ENCODE results near the gene ACOX3.
"Not testable (repeated sequence)": the region's sequence is repeated elsewhere in the genome, so short reads cannot be mapped to it uniquely, and the experiment has no call there.

Gene ACOX3

DNA sequence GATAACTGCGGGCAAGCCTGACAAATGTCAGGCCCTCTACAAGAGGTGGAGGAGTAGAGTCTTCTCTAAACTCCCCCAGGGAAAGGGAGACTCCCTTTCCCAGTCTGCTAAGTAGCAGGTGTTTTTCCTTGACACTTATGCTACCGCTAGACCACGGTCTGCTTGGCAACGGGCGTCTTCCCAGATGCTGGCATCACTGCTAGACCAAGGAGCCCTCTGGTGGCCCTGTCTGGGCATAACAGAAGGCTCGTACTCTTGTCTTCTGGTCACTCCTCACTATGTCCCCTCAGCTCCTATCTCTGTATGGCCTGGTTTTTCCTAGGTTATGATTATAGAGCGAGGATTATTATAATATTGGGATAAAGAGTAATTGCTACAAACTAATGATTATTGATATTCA lies 33.6 kb downstream of the ACOX3 start:
- H3K27ac ChIP-seq (ENCODE audit: extremely low read depth, low read depth, low read length); H3K9me3 ChIP-seq (ENCODE audit: control insufficient read depth, insufficient read depth, low read depth, low read length); H3K4me3 ChIP-seq (ENCODE audit: low read depth, low read length); H3K4me1 ChIP-seq (ENCODE audit: control insufficient read depth, insufficient read depth, low read length): not testable (repeated sequence)
- ChIA-PET CTCF (interaction anchor here (1.2 to 3.0 kb wide), 3 partner anchors 139 to 230 kb away, joined by 4 to 23 read pairs (median 16); no protein-coding TSS in a partner anchor), POLR2A (interaction anchor here (0.6 kb wide), 1 partner anchor 273 kb away, joined by 3 read pairs; no protein-coding TSS in a partner anchor)
- TF ChIP-seq ZNF654 (tag by site-specific recombination; IDR thresholded peaks at IDR 0.05; ENCODE audit: low read depth), result peak; percentile 20; the same call in 1 of the 2 replicates
- peaks cover 0 to 33% of the 10 kb centered on the region in 2 experiments; a peak in 1 of 3 replicates for H3K36me3 ChIP-seq (ENCODE audit: control insufficient read depth in 2 of 2, insufficient read depth in 1 of 2, low read length in 2 of 2)

DNA sequence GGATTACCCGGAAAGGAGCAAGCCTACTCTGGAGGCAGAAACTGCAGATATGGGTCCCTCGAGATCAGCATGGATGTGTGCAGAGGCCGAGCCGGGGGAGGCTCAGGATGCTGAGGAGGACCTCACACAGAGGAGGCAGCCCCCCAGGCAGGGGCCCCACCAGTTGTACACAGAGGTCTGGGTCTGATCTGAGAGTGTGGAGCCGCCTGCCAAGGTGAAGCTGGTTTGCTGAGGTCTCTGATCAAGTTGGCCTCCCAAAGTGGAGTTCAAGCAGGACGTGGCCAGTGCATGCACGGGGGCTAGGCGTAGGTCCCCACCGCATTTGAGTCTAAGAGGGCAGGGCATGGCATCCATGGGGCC lies 35.0 kb downstream of the ACOX3 start:
- Histone ChIP-seq H3K27ac (ENCODE audit: extremely low read depth, low read depth, low read length) (no peak overlapping the region), H3K9me3 (ENCODE audit: control insufficient read depth, insufficient read depth, low read depth, low read length) (no peaks in the 10 kb centered on the region), H3K36me3 (ENCODE audit: control insufficient read depth in 2 of 2, insufficient read depth in 1 of 2, low read length in 2 of 2) (peaks cover 0 to 33% of the 10 kb centered on the region in 2 experiments; a peak in 1 of 3 replicates), H3K4me1 (ENCODE audit: control insufficient read depth, insufficient read depth, low read length) (0 out of 2 replicates have a peak, but pooled peaks cover 2% of the 10 kb centered on the region), H3K4me3 (ENCODE audit: low read depth, low read length) (no peak overlapping the region)
- ChIA-PET POLR2A (no interaction called here), CTCF (interaction anchor here (0.7 to 3.0 kb wide), 4 partner anchors 21 to 227 kb away, joined by 3 to 23 read pairs (median 10); no protein-coding TSS in a partner anchor)
- TF ChIP-seq ZIC2 (tag by site-specific recombination; IDR thresholded peaks at IDR 0.05), result no peak

DNA sequence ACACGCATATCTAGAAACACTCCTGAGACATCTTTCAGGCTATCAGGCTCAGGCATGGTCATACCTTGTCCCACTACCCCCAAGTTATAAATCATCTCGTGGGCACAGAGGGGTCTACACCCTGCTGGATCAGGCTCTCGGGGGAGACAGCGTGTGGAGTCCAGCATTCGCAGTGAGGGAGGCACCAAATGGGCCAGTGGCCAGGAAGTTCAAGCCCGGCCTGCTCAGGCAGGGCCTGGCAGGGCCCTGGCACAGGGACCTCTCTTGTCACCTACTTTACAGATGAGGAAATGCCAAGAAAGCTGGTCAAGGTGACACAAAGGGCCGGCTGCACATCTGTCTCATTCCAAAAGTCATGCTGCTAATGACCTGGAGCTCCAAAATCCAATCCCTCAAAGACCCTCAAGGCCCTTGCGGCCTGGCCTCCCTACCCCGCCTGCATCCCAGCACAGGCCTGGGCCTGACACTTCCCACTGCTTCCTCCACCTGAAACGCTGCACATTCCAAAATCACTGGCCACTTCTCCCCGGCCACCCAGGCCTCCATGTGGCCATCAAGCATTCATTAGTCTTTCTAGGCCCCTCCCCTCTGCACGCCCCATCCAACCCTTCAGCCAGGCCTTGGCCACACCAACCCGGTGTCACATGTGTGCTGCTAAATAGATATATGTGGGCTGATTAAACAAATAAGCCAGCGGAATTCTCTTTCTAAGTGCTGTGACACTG lies 35.6 kb downstream of the ACOX3 start:
- Histone ChIP-seq H3K36me3 (ENCODE audit: control insufficient read depth in 2 of 2, insufficient read depth in 1 of 2, low read length in 2 of 2) (peaks cover 0 to 33% of the 10 kb centered on the region in 2 experiments; a peak in 1 of 3 replicates), H3K9me3 (ENCODE audit: control insufficient read depth, insufficient read depth, low read depth, low read length) (no peaks in the 10 kb centered on the region), H3K4me1 (ENCODE audit: control insufficient read depth, insufficient read depth, low read length) (no peaks in the 10 kb centered on the region), H3K27ac (ENCODE audit: extremely low read depth, low read depth, low read length) (no peak overlapping the region), H3K4me3 (ENCODE audit: low read depth, low read length) (no peak overlapping the region)
- TF ChIP-seq YY2 (tag by site-specific recombination; IDR thresholded peaks at IDR 0.05), result no peak
- no peak for TF ChIP-seq ZNF585B (tag by site-specific recombination; IDR thresholded peaks at IDR 0.05)
- no peak for TF ChIP-seq GLIS1 (tag by site-specific recombination; IDR thresholded peaks at IDR 0.05)
- no peak for TF ChIP-seq WT1 (tag by site-specific recombination; IDR thresholded peaks at IDR 0.05)
- TF ChIP-seq, protein P1, sequence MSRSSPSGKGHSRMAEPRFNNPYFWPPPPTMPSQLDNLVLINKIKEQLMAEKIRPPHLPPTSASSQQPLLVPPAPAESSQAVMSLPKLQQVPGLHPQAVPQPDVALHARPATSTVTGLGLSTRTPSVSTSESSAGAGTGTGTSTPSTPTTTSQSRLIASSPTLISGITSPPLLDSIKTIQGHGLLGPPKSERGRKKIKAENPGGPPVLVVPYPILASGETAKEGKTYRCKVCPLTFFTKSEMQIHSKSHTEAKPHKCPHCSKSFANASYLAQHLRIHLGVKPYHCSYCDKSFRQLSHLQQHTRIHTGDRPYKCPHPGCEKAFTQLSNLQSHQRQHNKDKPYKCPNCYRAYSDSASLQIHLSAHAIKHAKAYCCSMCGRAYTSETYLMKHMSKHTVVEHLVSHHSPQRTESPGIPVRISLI (tag by site-specific recombination; IDR thresholded peaks at IDR 0.05), result no peak
- no peak for TF ChIP-seq ZNF785 (tag by site-specific recombination; IDR thresholded peaks at IDR 0.05)
- no peak for TF ChIP-seq REPIN1 (tag by site-specific recombination; IDR thresholded peaks at IDR 0.05; ENCODE audit: low read depth)
- TF ChIP-seq ZNF830 (tag by site-specific recombination; IDR thresholded peaks at IDR 0.05; ENCODE audit: low read depth), result no peak
- TF ChIP-seq, protein P2, sequence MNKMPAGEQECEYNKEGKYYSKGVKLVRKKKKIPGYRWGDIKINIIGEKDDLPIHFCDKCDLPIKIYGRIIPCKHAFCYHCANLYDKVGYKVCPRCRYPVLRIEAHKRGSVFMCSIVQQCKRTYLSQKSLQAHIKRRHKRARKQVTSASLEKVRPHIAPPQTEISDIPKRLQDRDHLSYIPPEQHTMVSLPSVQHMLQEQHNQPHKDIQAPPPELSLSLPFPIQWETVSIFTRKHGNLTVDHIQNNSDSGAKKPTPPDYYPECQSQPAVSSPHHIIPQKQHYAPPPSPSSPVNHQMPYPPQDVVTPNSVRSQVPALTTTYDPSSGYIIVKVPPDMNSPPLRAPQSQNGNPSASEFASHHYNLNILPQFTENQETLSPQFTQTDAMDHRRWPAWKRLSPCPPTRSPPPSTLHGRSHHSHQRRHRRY (tag by site-specific recombination; IDR thresholded peaks at IDR 0.05), result no peak
- TF ChIP-seq, protein P3, sequence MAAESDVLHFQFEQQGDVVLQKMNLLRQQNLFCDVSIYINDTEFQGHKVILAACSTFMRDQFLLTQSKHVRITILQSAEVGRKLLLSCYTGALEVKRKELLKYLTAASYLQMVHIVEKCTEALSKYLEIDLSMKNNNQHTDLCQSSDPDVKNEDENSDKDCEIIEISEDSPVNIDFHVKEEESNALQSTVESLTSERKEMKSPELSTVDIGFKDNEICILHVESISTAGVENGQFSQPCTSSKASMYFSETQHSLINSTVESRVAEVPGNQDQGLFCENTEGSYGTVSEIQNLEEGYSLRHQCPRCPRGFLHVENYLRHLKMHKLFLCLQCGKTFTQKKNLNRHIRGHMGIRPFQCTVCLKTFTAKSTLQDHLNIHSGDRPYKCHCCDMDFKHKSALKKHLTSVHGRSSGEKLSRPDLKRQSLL (tag by site-specific recombination; IDR thresholded peaks at IDR 0.05), result no peak
- TF ChIP-seq, protein P4, sequence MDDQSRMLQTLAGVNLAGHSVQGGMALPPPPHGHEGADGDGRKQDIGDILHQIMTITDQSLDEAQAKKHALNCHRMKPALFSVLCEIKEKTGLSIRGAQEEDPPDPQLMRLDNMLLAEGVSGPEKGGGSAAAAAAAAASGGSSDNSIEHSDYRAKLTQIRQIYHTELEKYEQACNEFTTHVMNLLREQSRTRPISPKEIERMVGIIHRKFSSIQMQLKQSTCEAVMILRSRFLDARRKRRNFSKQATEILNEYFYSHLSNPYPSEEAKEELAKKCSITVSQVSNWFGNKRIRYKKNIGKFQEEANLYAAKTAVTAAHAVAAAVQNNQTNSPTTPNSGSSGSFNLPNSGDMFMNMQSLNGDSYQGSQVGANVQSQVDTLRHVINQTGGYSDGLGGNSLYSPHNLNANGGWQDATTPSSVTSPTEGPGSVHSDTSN (CRISPR knock-in tag; IDR thresholded peaks at IDR 0.05), result no peak
- no peak for TF ChIP-seq ZNF37A (tag by site-specific recombination; IDR thresholded peaks at IDR 0.05)
- TF ChIP-seq ZNF266 (tag by site-specific recombination; IDR thresholded peaks at IDR 0.05; ENCODE audit: low read depth), result no peak
- TF ChIP-seq, protein P5, sequence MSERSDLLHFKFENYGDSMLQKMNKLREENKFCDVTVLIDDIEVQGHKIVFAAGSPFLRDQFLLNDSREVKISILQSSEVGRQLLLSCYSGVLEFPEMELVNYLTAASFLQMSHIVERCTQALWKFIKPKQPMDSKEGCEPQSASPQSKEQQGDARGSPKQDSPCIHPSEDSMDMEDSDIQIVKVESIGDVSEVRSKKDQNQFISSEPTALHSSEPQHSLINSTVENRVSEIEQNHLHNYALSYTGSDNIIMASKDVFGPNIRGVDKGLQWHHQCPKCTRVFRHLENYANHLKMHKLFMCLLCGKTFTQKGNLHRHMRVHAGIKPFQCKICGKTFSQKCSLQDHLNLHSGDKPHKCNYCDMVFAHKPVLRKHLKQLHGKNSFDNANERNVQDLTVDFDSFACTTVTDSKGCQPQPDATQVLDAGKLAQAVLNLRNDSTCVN (tag by site-specific recombination; optimal IDR thresholded peaks at IDR 0.05), result no peak
- TF ChIP-seq, protein P6, sequence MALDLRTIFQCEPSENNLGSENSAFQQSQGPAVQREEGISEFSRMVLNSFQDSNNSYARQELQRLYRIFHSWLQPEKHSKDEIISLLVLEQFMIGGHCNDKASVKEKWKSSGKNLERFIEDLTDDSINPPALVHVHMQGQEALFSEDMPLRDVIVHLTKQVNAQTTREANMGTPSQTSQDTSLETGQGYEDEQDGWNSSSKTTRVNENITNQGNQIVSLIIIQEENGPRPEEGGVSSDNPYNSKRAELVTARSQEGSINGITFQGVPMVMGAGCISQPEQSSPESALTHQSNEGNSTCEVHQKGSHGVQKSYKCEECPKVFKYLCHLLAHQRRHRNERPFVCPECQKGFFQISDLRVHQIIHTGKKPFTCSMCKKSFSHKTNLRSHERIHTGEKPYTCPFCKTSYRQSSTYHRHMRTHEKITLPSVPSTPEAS (tag by site-specific recombination; IDR thresholded peaks at IDR 0.05), result no peak
- TF ChIP-seq, protein P7, sequence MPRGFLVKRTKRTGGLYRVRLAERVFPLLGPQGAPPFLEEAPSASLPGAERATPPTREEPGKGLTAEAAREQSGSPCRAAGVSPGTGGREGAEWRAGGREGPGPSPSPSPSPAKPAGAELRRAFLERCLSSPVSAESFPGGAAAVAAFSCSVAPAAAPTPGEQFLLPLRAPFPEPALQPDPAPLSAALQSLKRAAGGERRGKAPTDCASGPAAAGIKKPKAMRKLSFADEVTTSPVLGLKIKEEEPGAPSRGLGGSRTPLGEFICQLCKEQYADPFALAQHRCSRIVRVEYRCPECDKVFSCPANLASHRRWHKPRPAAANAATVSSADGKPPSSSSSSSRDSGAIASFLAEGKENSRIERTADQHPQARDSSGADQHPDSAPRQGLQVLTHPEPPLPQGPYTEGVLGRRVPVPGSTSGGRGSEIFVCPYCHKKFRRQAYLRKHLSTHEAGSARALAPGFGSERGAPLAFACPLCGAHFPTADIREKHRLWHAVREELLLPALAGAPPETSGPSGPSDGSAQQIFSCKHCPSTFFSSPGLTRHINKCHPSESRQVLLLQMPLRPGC (tag by site-specific recombination; IDR thresholded peaks at IDR 0.05), result no peak
- TF ChIP-seq KLF10 (tag by site-specific recombination; IDR thresholded peaks at IDR 0.05), result no peak
- TF ChIP-seq YY1 (tag by site-specific recombination; IDR thresholded peaks at IDR 0.05), result no peak
- TF ChIP-seq ZNF423 (tag by site-specific recombination; IDR thresholded peaks at IDR 0.05), result no peak
- no peak for TF ChIP-seq BCL11A (tag by site-specific recombination; IDR thresholded peaks at IDR 0.05; ENCODE audit: low read depth)
- CTCF ChIA-PET, result interaction anchor here (0.7 to 3.0 kb wide), 3 partner anchors 22 to 162 kb away, joined by 3 to 23 read pairs (median 3); no protein-coding TSS in a partner anchor
- POLR2A ChIA-PET, result no interaction called here
